GM18861 (cell line): ENCODE measurements around the gene ZNF646.

Source experiments
- ATAC-seq: cut with Tn5 transposase; IDR thresholded peaks from one replicate; pipeline ENCODE4 v1.9.1; 2021; ENCODE audit not compliant: unreplicated experiment

ZNF646 gene

GRCh38 chr16:31130336-31130891 lies 56.2 kb downstream of the ZNF646 start:
- ATAC-seq, result no peak

GRCh38 chr16:31130899-31131298 lies 56.7 kb downstream of the ZNF646 start:
- no peak for ATAC-seq

- no peak for ATAC-seq
These were observed 57.2 kb downstream of the ZNF646 start for GRCh38 chr16:31131416-31131815.

GRCh38 chr16:31131841-31132271 lies 57.6 kb downstream of the ZNF646 start:
- no peak for ATAC-seq

- no peak for ATAC-seq
These were observed 58.2 kb downstream of the ZNF646 start for GRCh38 chr16:31132303-31132979.

- no peak for ATAC-seq
These were observed 58.9 kb downstream of the ZNF646 start for GRCh38 chr16:31133046-31133501.
